ENCODE measurements around the gene RAD52. TPM values are rescaled to one million over a fixed set of nuclear protein-coding genes. Genes with fewer than 3 reads are reported as not detected.
A peak's percentile ranks its signal among the peaks of the same experiment; 100 is the strongest.

RAD52 gene
- total RNA-seq (10 to 100 TPM in 1 of 2 donors, 1 to 10 TPM in 1; 9.3 to 14.2 TPM), polyA plus RNA-seq (1 to 10 TPM; 3.7 to 4.0 TPM)

DNA sequence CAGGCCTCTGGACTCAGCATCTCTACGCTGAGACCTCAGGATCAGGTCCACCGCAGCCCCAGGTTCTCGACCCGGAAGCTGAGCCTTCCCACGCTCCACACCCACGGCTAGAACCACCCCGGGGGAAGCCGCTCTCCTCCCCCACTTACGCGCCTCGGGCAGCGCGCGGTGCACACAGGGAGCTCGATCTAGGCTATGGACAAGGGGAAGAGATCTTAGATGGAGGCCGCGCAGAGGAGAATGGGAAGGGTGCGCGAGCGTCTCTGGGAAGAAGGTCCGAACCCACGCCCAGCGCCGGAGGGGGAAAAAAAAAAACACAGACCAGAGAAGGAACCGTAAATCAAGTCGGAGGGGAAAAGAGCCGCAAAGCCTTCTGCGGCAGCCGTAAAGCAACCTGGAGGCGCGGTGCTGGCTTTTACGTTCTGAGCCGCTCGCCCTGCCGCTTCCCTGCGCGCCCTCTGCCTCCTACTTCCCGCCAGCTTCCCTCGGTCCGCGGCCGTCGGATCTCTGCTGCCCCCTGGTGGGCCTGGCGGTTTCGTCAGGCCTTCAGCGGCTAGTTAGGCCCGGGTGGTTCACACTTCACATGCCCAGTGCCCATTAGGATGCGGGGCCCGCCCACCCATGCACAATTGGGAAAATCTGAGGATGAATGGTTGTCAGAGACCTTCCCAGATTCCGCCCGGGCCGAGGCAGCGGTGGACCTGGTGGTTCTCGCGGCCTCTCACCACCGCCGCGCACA, at the start of gene RAD52:
RAD52 (minus strand) TSS at position 242 of the 739 bp plus-strand sequence. CDS start 16,636 bp downstream, outside the sequence.
- Histone ChIP-seq H3K27ac (ENCODE audit: low read depth in 1 of 2, low read length in 2 of 2) (peak within 1 kb of the TSS; percentile 77 to 78), H3K27me3 (ENCODE audit: control insufficient read depth in 4 of 4, insufficient read depth in 4 of 4, low read length in 3 of 4) (no peaks in the 10 kb centered on the region), H3K4me1 (ENCODE audit: control insufficient read depth in 4 of 4, insufficient read depth in 4 of 4, low read length in 3 of 4) (peaks cover 3 to 17% (median 8%) of the 10 kb centered on the region in 4 donors), H3K9me3 (ENCODE audit: control insufficient read depth in 4 of 4, low read length in 3 of 4) (no peaks in the 10 kb centered on the region), H3K36me3 (ENCODE audit: control insufficient read depth in 4 of 4, insufficient read depth in 3 of 4, low read depth in 1 of 4, low read length in 3 of 4) (no peaks in the 10 kb centered on the region), H3K4me3 (ENCODE audit: low read depth in 1 of 3, low read length in 3 of 3) (peak within 1 kb of the TSS; percentile 73 to 91 (median 79)), H3K9ac (ENCODE audit: low read depth in 1 of 2, low read length in 2 of 2) (peak within 1 kb of the TSS; percentile 50 to 68)
- DNase-seq (ENCODE audit: low spot score), result peak; percentile 99
- 2% methylated on average over 58 of the region's 58 CpGs for WGBS
- TF ChIP-seq GABPA (IDR thresholded peaks at IDR 0.05 in 1 of 2, conservative IDR thresholded peaks at IDR 0.05 in 1 of 2) (peak in 1 of 2 donors; percentile 86), CTCF (IDR thresholded peaks at IDR 0.05; ENCODE audit: low read depth, low read length, missing input control) (peak; percentile 93), JUND (IDR thresholded peaks at IDR 0.05) (peak in 1 of 2 donors; percentile 75), HNF4A (conservative IDR thresholded peaks at IDR 0.05) (peak; percentile 66 to 68), EGR1 (IDR thresholded peaks at IDR 0.05; ENCODE audit: low read depth in 2 of 2) (peak; percentile 56 to 80), TAF1 (conservative IDR thresholded peaks at IDR 0.05) (peak; percentile 96), RAD21 (IDR thresholded peaks at IDR 0.05) (peak; percentile 93 to 94), RXRA (IDR thresholded peaks at IDR 0.05) (peak; percentile 64 to 73), YY1 (IDR thresholded peaks at IDR 0.05) (peak; percentile 96), FOXA1 (IDR thresholded peaks at IDR 0.05) (peak; percentile 78), REST (IDR thresholded peaks at IDR 0.05) (peak; percentile 84), SP1 (IDR thresholded peaks at IDR 0.05) (peak; percentile 87), HNF4G (IDR thresholded peaks at IDR 0.05) (no peak), ATF3 (IDR thresholded peaks at IDR 0.05) (peak; percentile 73), NR2F2 (IDR thresholded peaks at IDR 0.05) (no peak), FOXA2 (IDR thresholded peaks at IDR 0.05) (no peak)
- TF ChIP-seq, protein P1, sequence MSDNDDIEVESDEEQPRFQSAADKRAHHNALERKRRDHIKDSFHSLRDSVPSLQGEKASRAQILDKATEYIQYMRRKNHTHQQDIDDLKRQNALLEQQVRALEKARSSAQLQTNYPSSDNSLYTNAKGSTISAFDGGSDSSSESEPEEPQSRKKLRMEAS (IDR thresholded peaks at IDR 0.05), result peak; percentile 95
- TF ChIP-seq, protein P2, sequence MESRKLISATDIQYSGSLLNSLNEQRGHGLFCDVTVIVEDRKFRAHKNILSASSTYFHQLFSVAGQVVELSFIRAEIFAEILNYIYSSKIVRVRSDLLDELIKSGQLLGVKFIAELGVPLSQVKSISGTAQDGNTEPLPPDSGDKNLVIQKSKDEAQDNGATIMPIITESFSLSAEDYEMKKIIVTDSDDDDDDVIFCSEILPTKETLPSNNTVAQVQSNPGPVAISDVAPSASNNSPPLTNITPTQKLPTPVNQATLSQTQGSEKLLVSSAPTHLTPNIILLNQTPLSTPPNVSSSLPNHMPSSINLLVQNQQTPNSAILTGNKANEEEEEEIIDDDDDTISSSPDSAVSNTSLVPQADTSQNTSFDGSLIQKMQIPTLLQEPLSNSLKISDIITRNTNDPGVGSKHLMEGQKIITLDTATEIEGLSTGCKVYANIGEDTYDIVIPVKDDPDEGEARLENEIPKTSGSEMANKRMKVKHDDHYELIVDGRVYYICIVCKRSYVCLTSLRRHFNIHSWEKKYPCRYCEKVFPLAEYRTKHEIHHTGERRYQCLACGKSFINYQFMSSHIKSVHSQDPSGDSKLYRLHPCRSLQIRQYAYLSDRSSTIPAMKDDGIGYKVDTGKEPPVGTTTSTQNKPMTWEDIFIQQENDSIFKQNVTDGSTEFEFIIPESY (IDR thresholded peaks at IDR 0.05), result peak; percentile 97

Data from liver (tissue), 9 donors.